ENCODE results near the gene ZBTB16.

Gene ZBTB16

GRCh38 chr11:114109206-114110090 is 49.9 kb downstream of the ZBTB16 start:
- DNase-seq = no peak

DNA sequence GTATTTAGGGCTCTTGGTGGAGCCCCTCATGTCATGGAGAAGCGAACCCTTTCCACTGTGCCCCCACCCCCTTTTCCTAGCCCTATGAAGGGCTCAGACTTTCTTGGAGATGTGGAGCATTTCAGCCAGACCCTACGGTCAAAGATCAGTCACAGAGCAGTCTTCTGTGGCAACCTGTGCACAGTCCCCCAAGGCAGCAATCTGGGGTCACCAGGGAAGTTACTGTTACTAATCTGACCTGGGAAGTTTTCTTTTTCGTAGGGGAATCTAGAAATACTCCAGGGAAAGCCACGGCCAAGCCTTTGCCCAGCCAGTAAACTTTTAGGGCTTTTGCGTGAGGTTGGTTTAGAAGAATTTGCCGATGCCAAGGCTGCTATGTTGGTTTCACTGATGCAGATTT is 50.6 kb downstream of the ZBTB16 start:
- no peak for DNase-seq

- no peak for DNase-seq
Observed at GRCh38 chr11:114110952-114111947, 51.7 kb downstream of the ZBTB16 start.

DNA sequence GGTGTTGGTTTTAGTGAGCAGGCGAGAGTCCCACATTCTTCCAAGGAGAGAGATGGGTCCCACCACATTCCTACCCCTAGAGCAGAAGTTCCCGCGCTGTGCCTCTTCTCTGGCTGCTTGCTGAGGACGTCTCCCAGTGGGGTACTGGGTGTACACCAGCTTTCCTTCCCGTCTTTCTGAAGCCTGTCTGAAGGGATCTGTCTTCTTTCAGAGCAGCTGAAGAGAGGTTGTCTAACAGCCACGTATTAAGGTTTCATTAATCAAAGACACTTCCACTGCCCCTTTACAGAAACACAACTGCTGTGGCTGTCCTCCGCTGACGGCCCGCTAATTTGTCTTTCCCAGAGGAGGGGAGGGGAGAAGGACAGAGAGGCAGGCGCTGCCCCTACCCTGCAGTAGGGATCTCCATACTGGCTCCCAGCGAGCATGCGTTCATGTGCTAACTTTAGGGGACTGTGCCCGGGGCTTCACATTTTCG is 56.0 kb downstream of the ZBTB16 start:
- peak; percentile 72 for DNase-seq

- no peak for DNase-seq
Observed at GRCh38 chr11:114116357-114116756, 56.8 kb downstream of the ZBTB16 start.

GRCh38 chr11:114116800-114117199 is 57.3 kb downstream of the ZBTB16 start:
- DNase-seq = no peak

DNA sequence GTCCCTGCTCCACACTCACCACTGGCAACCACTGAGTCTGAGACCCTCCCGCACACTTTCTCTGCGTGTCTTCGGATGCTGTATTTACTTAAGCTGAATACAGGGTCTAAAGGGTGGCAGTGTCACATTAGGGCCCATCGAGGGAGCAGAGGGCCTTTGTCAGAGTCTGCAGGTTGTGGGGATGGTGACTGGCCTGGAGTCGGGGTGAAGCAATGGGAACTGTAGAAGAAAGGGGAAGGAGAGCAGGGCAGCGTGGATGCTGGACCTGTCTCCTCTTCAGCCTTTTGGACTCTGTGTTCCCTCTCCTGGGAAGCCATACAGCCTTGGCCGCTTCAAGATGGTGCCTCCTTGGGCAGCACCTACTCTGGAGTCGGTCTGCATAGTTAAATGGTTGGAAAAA is 61.1 kb downstream of the ZBTB16 start:
- DNase-seq = no peak

- no peak for DNase-seq
Observed at GRCh38 chr11:114121138-114121537, 61.6 kb downstream of the ZBTB16 start.

- DNase-seq = no peak
Observed at GRCh38 chr11:114121804-114122504, 62.4 kb downstream of the ZBTB16 start.

- no peak for DNase-seq
Observed at GRCh38 chr11:114122686-114123085, 63.2 kb downstream of the ZBTB16 start.

GRCh38 chr11:114123692-114124330 is 64.3 kb downstream of the ZBTB16 start:
- DNase-seq = no peak

- no peak for DNase-seq
Observed at GRCh38 chr11:114124601-114125144, 65.2 kb downstream of the ZBTB16 start.

- DNase-seq = no peak
Observed at GRCh38 chr11:114125531-114125930, 66.0 kb downstream of the ZBTB16 start.

- DNase-seq = no peak
Observed at GRCh38 chr11:114125959-114126358, 66.4 kb downstream of the ZBTB16 start.

GRCh38 chr11:114128399-114128798 is 68.9 kb downstream of the ZBTB16 start:
- no peak for DNase-seq

DNA sequence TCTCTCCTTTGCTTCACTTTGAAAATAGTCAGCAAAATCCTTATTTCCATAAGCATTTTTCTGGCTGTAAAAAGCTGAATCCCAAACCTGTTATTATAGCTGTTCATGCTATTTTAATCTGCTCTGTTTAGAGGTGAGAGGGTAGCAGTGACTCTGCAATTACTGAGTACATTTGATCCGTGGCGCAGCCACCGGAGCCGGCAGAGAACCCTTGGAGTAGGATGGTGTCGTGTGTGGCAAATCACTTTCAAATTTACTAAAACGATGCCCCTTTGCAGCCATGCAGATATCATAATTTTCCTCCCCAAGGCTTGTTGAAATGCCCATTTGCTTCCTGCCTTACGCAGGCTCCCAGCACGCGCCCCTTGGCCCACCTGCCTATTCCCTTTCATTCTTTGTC is 69.6 kb downstream of the ZBTB16 start:
- no peak for DNase-seq

- DNase-seq = no peak
Observed at GRCh38 chr11:114129699-114130098, 70.2 kb downstream of the ZBTB16 start.

GRCh38 chr11:114130115-114130576 is 70.6 kb downstream of the ZBTB16 start:
- DNase-seq = peak; percentile 57

GRCh38 chr11:114130629-114131277 is 71.2 kb downstream of the ZBTB16 start:
- no peak for DNase-seq

GRCh38 chr11:114131461-114131864 is 72.0 kb downstream of the ZBTB16 start:
- DNase-seq = no peak

- no peak for DNase-seq
Observed at GRCh38 chr11:114132417-114132816, 72.9 kb downstream of the ZBTB16 start.
